A204.1 (cell line): ENCODE results near the gene NDUFV1.
A peak's percentile ranks its signal among the peaks of the same experiment; 100 is the strongest.
"Not testable (repeated sequence)": the region's sequence is repeated elsewhere in the genome, so short reads cannot be mapped to it uniquely, and the experiment has no call there.

Source experiments
- FAIRE-seq: peaks from 2 replicates; lab custom pipeline; 2012; peaks lifted over from hg19 to GRCh38; lab: Jason Lieb, UNC

The NDUFV1 gene

GRCh38 chr11:67606492-67607295 lies at the start of gene NDUFV1:
Gene NDUFV1, plus strand, starts transcription at chr11:67606936. Its CDS starts 69 bp downstream, at chr11:67607005.
- FAIRE-seq: peak; percentile 76

GRCh38 chr11:67558084-67558772 lies 48.5 kb upstream of the NDUFV1 start:
- no peak for FAIRE-seq

- no peak for FAIRE-seq
Measured at GRCh38 chr11:67561971-67562619, 44.6 kb upstream of the NDUFV1 start.

- no peak for FAIRE-seq
Measured at GRCh38 chr11:67562963-67563704, 43.6 kb upstream of the NDUFV1 start.

GRCh38 chr11:67563705-67564114 lies 43.0 kb upstream of the NDUFV1 start:
- FAIRE-seq: not testable (repeated sequence)

GRCh38 chr11:67564230-67564629 lies 42.5 kb upstream of the NDUFV1 start:
- no peak for FAIRE-seq

- no peak for FAIRE-seq
Measured at GRCh38 chr11:67571443-67571842, 35.3 kb upstream of the NDUFV1 start.

GRCh38 chr11:67572305-67572704 lies 34.4 kb upstream of the NDUFV1 start:
- FAIRE-seq: no peak

- FAIRE-seq: peak; percentile 92
Measured at GRCh38 chr11:67572747-67573419, 33.9 kb upstream of the NDUFV1 start.

- no peak for FAIRE-seq
Measured at GRCh38 chr11:67574938-67575337, 31.8 kb upstream of the NDUFV1 start.

- no peak for FAIRE-seq
Measured at GRCh38 chr11:67576735-67577475, 29.8 kb upstream of the NDUFV1 start.

- no peak for FAIRE-seq
Measured at GRCh38 chr11:67577951-67578350, 28.8 kb upstream of the NDUFV1 start.

- FAIRE-seq: no peak
Measured at GRCh38 chr11:67581469-67581868, 25.3 kb upstream of the NDUFV1 start.

GRCh38 chr11:67582011-67582410 lies 24.7 kb upstream of the NDUFV1 start:
- FAIRE-seq: no peak

GRCh38 chr11:67583247-67584204 lies 23.2 kb upstream of the NDUFV1 start, which contains the start of gene GSTP1:
Gene GSTP1, plus strand, starts transcription at chr11:67583812. Its CDS starts 32 bp downstream, at chr11:67583844.
- FAIRE-seq: no peak

GRCh38 chr11:67584205-67584880 lies 22.4 kb upstream of the NDUFV1 start:
- no peak for FAIRE-seq

- FAIRE-seq: no peak
Measured at GRCh38 chr11:67584881-67585873, 21.6 kb upstream of the NDUFV1 start.

- no peak for FAIRE-seq
Measured at GRCh38 chr11:67585911-67586310, 20.8 kb upstream of the NDUFV1 start.
